Trophoblast cell (in vitro differentiated cells and primary cell): Measurements from ENCODE around the gene MAP4K2.

ENCODE experiments used
- DNase-seq, 2 donors: peaks; one replicate each; pipeline ENCODE4 v3.0.0-alpha.2; 2016
- H2AFZ ChIP-seq: 2 replicates; pipeline ENCODE4 v1.6.1; 2013; ENCODE audit warnings: low read length, moderate library complexity, mild to moderate bottlenecking; ENCODE audit not compliant: insufficient read depth, poor library complexity
- H2AK5ac ChIP-seq: 2 replicates; pipeline ENCODE4 v1.6.1; 2013; ENCODE audit warnings: mild to moderate bottlenecking, low read length
- H2BK120ac ChIP-seq: 2 replicates; pipeline ENCODE4 v1.6.1; 2013; ENCODE audit warnings: low read length, mild to moderate bottlenecking, moderate library complexity; ENCODE audit not compliant: insufficient read depth, poor library complexity
- H2BK12ac ChIP-seq: 2 replicates; pipeline ENCODE4 v1.6.1; 2013; ENCODE audit warnings: mild to moderate bottlenecking, low read length, moderate library complexity
- H2BK5ac ChIP-seq: 2 replicates; pipeline ENCODE4 v1.6.1; 2013; ENCODE audit warnings: low read length, low read depth, moderate library complexity, mild to moderate bottlenecking; ENCODE audit not compliant: poor library complexity
- H3K14ac ChIP-seq: 2 replicates; pipeline ENCODE4 v1.6.1; 2013; ENCODE audit warnings: mild to moderate bottlenecking, low read length
- H3K18ac ChIP-seq: 2 replicates; pipeline ENCODE4 v1.6.1; 2013; ENCODE audit warnings: mild to moderate bottlenecking, low read length
- H3K23ac ChIP-seq: 2 replicates; pipeline ENCODE4 v1.6.1; 2013; ENCODE audit warnings: low read length
- H3K27ac ChIP-seq: 2 replicates; pipeline ENCODE4 v1.5.1; 2013; ENCODE audit warnings: low read depth, mild to moderate bottlenecking, inconsistent platforms, low read length, moderate library complexity
- H3K27me3 ChIP-seq: 2 replicates; pipeline ENCODE4 v1.6.1; 2013; ENCODE audit warnings: inconsistent platforms, mild to moderate bottlenecking, low read length, moderate library complexity; ENCODE audit not compliant: insufficient read depth
- H3K36me3 ChIP-seq, 2 experiments: 1 replicate in 1 of 2; 2 replicates in 1 of 2; pipeline ENCODE4 v1.6.1; 2013; ENCODE audit warnings: low read length in 2 of 2, mild to moderate bottlenecking in 2 of 2, moderate library complexity in 1 of 2; ENCODE audit not compliant: insufficient read depth in 2 of 2, control insufficient read depth in 1 of 2
- H3K4ac ChIP-seq: 2 replicates; pipeline ENCODE4 v1.6.1; 2013; ENCODE audit warnings: low read depth, mild to moderate bottlenecking, low read length, moderate library complexity
- H3K4me1 ChIP-seq, 2 experiments: 1 replicate in 1 of 2; 2 replicates in 1 of 2; pipeline ENCODE4 v1.6.1; 2013; ENCODE audit warnings: low read length in 2 of 2, mild to moderate bottlenecking in 2 of 2, moderate library complexity in 1 of 2; ENCODE audit not compliant: insufficient read depth in 2 of 2, control insufficient read depth in 1 of 2
- H3K4me2 ChIP-seq: 2 replicates; pipeline ENCODE4 v1.6.1; 2013; ENCODE audit warnings: inconsistent platforms, mild to moderate bottlenecking, low read length, moderate library complexity
- H3K4me3 ChIP-seq: 2 replicates; pipeline ENCODE4 v1.5.1; 2013; ENCODE audit warnings: mild to moderate bottlenecking, low read depth, low read length, inconsistent platforms
- H3K79me1 ChIP-seq: one replicate; pipeline ENCODE4 v1.6.1; 2013; ENCODE audit warnings: low read length
- H3K79me2 ChIP-seq: 2 replicates; pipeline ENCODE4 v1.6.1; 2013; ENCODE audit warnings: low read length, mild to moderate bottlenecking; ENCODE audit not compliant: control insufficient read depth, insufficient read depth, poor library complexity
- H3K9ac ChIP-seq: 2 replicates; pipeline ENCODE4 v1.6.1; 2013; ENCODE audit warnings: mild to moderate bottlenecking, low read length
- H3K9me3 ChIP-seq: 2 replicates; pipeline ENCODE4 v1.6.1; 2013; ENCODE audit warnings: low read depth, mild to moderate bottlenecking, control low read depth, inconsistent platforms, low read length; ENCODE audit not compliant: insufficient read depth
- H4K12ac ChIP-seq: 2 replicates; pipeline ENCODE4 v1.6.1; 2013; ENCODE audit warnings: low read depth, mild to moderate bottlenecking, low read length, moderate library complexity
- H4K8ac ChIP-seq: 2 replicates; pipeline ENCODE4 v1.6.1; 2013; ENCODE audit warnings: low read depth, mild to moderate bottlenecking, low read length, moderate library complexity
- H4K91ac ChIP-seq: one replicate; pipeline ENCODE4 v1.6.1; 2013; ENCODE audit warnings: low read depth, mild to moderate bottlenecking, low read length, moderate library complexity
- WGBS: extraction: QIAGEN DNeasy Blood & Tissue Kit; methylation state at CpG from one replicate; pipeline ENCODE4 v1.1.7; 2013; ENCODE audit warnings: missing lambda C conversion rate; ENCODE audit not compliant: insufficient read length, insufficient coverage; ENCODE audit errors: extremely low coverage; 5-methylcytosine and 5-hydroxymethylcytosine counted together

MAP4K2 gene

GRCh38 chr11:64771861-64772260 lies 31.2 kb downstream of the MAP4K2 start:
- H3K18ac ChIP-seq, result no peak overlapping the region
- H2AFZ ChIP-seq, result no peak overlapping the region
- H2BK12ac ChIP-seq, result no peak overlapping the region
- peaks cover 50 to 83% of the 10 kb centered on the region in 2 experiments for H3K36me3 ChIP-seq
- no peak for DNase-seq
- no peak overlapping the region for H3K14ac ChIP-seq
- H3K79me1 ChIP-seq, result no peaks in the 10 kb centered on the region
- H4K8ac ChIP-seq, result no peak overlapping the region
- no peak overlapping the region for H3K27ac ChIP-seq
- no peak overlapping the region for H2BK5ac ChIP-seq
- no peaks in the 10 kb centered on the region for H3K9me3 ChIP-seq
- H3K23ac ChIP-seq, result no peak overlapping the region
- no peak overlapping the region for H2BK120ac ChIP-seq
- H3K9ac ChIP-seq, result no peak overlapping the region
- H3K27me3 ChIP-seq, result no peaks in the 10 kb centered on the region
- H3K4me1 ChIP-seq, result peaks cover 1% of the 10 kb centered on the region in 2 experiments
- H3K4ac ChIP-seq, result no peak overlapping the region
- no peak overlapping the region for H2AK5ac ChIP-seq
- H3K79me2 ChIP-seq, result peaks cover 3% of the 10 kb centered on the region
- no peak overlapping the region for H3K4me3 ChIP-seq
- no peak overlapping the region for H4K91ac ChIP-seq
- no CpG with 5 or more reads among the region's 2 CpGs for WGBS
- H4K12ac ChIP-seq, result no peak overlapping the region
- no peak overlapping the region for H3K4me2 ChIP-seq

DNA sequence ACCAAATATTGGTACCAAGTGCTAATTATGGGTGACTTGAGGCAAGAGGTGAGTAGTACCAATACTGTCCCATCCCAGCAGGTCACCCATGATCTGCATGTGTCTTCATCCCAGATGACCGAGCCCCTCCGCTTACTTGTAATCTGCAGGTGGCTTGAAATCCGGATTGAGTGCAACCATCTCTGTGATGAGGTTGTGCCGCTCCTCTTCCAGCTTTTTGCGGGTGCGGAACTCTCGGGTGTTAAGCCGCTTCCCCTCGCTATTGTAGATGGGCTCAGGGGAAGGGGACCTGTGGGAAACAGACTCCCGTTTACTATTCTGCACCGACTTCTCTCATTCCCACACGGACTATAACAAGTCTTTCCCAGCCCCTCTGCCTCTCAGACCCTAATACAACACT lies 32.9 kb downstream of the MAP4K2 start:
- H3K27me3 ChIP-seq, result no peaks in the 10 kb centered on the region
- no peak overlapping the region for H3K14ac ChIP-seq
- no peak overlapping the region for H3K18ac ChIP-seq
- no peak overlapping the region for H3K4ac ChIP-seq
- peaks cover 64 to 89% of the 10 kb centered on the region in 2 experiments for H3K36me3 ChIP-seq
- H2AK5ac ChIP-seq, result no peak overlapping the region
- no CpG with 5 or more reads among the region's 12 CpGs for WGBS
- no peaks in the 10 kb centered on the region for H3K79me1 ChIP-seq
- no peak overlapping the region for H2BK5ac ChIP-seq
- no peaks in the 10 kb centered on the region for H3K79me2 ChIP-seq
- no peaks in the 10 kb centered on the region for H3K9me3 ChIP-seq
- DNase-seq, result no peak
- no peak overlapping the region for H3K4me2 ChIP-seq
- no peak overlapping the region for H4K8ac ChIP-seq
- no peak overlapping the region for H3K4me3 ChIP-seq
- no peak overlapping the region for H3K9ac ChIP-seq
- H3K4me1 ChIP-seq, result no peaks in the 10 kb centered on the region
- H4K91ac ChIP-seq, result no peak overlapping the region
- no peak overlapping the region for H2BK12ac ChIP-seq
- no peak overlapping the region for H4K12ac ChIP-seq
- H3K27ac ChIP-seq, result no peak overlapping the region
- H2AFZ ChIP-seq, result no peak overlapping the region
- H3K23ac ChIP-seq, result no peak overlapping the region
- no peak overlapping the region for H2BK120ac ChIP-seq

- Histone ChIP-seq H2BK5ac (no peak overlapping the region), H2AK5ac (no peak overlapping the region), H4K8ac (no peak overlapping the region), H3K9ac (no peak overlapping the region), H3K14ac (no peak overlapping the region), H3K4me2 (no peak overlapping the region), H3K79me1 (no peaks in the 10 kb centered on the region), H2BK120ac (no peak overlapping the region), H2BK12ac (no peak overlapping the region), H3K4me3 (no peak overlapping the region), H3K27ac (no peak overlapping the region), H3K79me2 (no peaks in the 10 kb centered on the region), H4K12ac (no peak overlapping the region), H3K9me3 (no peaks in the 10 kb centered on the region), H3K4me1 (no peaks in the 10 kb centered on the region), H3K27me3 (no peaks in the 10 kb centered on the region), H4K91ac (no peak overlapping the region), H2AFZ (no peak overlapping the region), H3K4ac (no peak overlapping the region), H3K18ac (no peak overlapping the region), H3K23ac (no peak overlapping the region), H3K36me3 (peaks cover 67 to 90% of the 10 kb centered on the region in 2 experiments)
- no CpG with 5 or more reads among the region's 6 CpGs for WGBS
- no peak for DNase-seq
These were observed 33.7 kb downstream of the MAP4K2 start for GRCh38 chr11:64769283-64769682.

DNA sequence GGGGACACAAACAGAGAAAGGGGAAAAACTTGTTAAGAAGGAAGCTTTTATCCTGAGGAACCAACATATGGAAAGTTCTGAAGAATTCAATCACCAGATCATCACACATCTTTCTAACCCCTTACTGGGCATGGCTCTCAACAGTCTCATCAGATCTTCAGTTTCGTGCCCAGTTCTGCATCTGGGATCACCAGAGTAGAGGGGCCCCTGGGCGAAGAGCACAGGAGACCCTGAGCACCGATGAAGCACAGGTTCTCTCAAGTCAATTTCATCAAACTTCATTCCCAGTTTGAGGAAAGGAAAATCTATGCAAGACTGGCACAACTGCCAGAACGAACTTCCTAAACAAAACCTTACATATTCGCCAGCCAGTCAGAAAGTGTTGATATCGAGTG lies 34.7 kb downstream of the MAP4K2 start:
- Histone ChIP-seq H3K9me3 (no peaks in the 10 kb centered on the region), H3K79me2 (no peaks in the 10 kb centered on the region), H2BK5ac (no peak overlapping the region), H3K4me3 (no peak overlapping the region), H3K4me1 (peaks cover 0 to 2% of the 10 kb centered on the region in 2 experiments), H3K79me1 (no peaks in the 10 kb centered on the region), H3K27me3 (no peaks in the 10 kb centered on the region), H3K27ac (no peak overlapping the region), H2BK120ac (no peak overlapping the region), H4K8ac (no peak overlapping the region), H3K14ac (no peak overlapping the region), H3K4ac (no peak overlapping the region), H3K18ac (no peak overlapping the region), H3K4me2 (no peak overlapping the region), H2AFZ (no peak overlapping the region), H4K12ac (no peak overlapping the region), H3K9ac (no peak overlapping the region), H2AK5ac (no peak overlapping the region), H3K36me3 (peaks cover 74 to 92% of the 10 kb centered on the region in 2 experiments), H2BK12ac (no peak overlapping the region), H3K23ac (no peak overlapping the region), H4K91ac (no peak overlapping the region)
- DNase-seq, result no peak
- WGBS, result no CpG with 5 or more reads among the region's 6 CpGs
